SK-N-SH treated with all-trans-retinoic acid at 6 μM for 48 hours (cell line): ENCODE measurements around the gene SPACDR.

Source experiments
- ATAC-seq: fragments of 200-7000 bp; cut with Tn5 transposase; 3 replicates; pipeline ENCODE4 v1.9.1; 2020; ENCODE audit warnings: mild to moderate bottlenecking, moderate library complexity
- BACH2 ChIP-seq: fragments of 250-450 bp; sonication (Bioruptor Pico); IDR thresholded peaks from 2 replicates; pipeline ENCODE4 v1.9.0; 2021; ENCODE audit warnings: mild to moderate bottlenecking, borderline replicate concordance
- CSDC2 ChIP-seq: fragments of 250-450 bp; sonication (Bioruptor Pico); IDR thresholded peaks from 2 replicates; pipeline ENCODE4 v1.5.0; 2020; ENCODE audit warnings: mild to moderate bottlenecking, moderate library complexity
- ESRRG ChIP-seq: fragments of 250-450 bp; sonication (Bioruptor Pico); IDR thresholded peaks from 2 replicates; pipeline ENCODE4 v1.6.1; 2021; ENCODE audit warnings: mild to moderate bottlenecking
- GLIS3 ChIP-seq: fragments of 250-450 bp; sonication (Bioruptor Pico); IDR thresholded peaks from 2 replicates; pipeline ENCODE4 v1.5.0; 2020; ENCODE audit warnings: mild to moderate bottlenecking, moderate library complexity
- ISL1 ChIP-seq: fragments of 250-450 bp; sonication (Bioruptor Pico); IDR thresholded peaks from 2 replicates; pipeline ENCODE4 v2.1.2; 2022; ENCODE audit warnings: mild to moderate bottlenecking, moderate library complexity
- OSR1 ChIP-seq: fragments of 250-450 bp; sonication (Bioruptor Pico); IDR thresholded peaks from 2 replicates; pipeline ENCODE4 v1.8.0; 2022; ENCODE audit warnings: moderate library complexity, mild to moderate bottlenecking, inconsistent platforms
- PATZ1 ChIP-seq: fragments of 250-450 bp; sonication (Bioruptor Pico); IDR thresholded peaks from 2 replicates; pipeline ENCODE4 v1.8.0; 2020; ENCODE audit warnings: mild to moderate bottlenecking, moderate library complexity, borderline replicate concordance
- PPARA ChIP-seq: fragments of 250-450 bp; sonication (Bioruptor Pico); IDR thresholded peaks from 2 replicates; pipeline ENCODE4 v1.5.0; 2020; ENCODE audit warnings: mild to moderate bottlenecking, borderline replicate concordance
- RARB ChIP-seq: fragments of 250-450 bp; sonication (Bioruptor Pico); IDR thresholded peaks from 2 replicates; pipeline ENCODE4 v1.8.0; 2021; ENCODE audit warnings: mild to moderate bottlenecking, moderate library complexity
- SNAI2 ChIP-seq: fragments of 250-450 bp; sonication (Bioruptor Pico); IDR thresholded peaks from 2 replicates; pipeline ENCODE4 v1.5.0; 2020; ENCODE audit warnings: mild to moderate bottlenecking, moderate library complexity
- TCF4 ChIP-seq: fragments of 250-450 bp; sonication (Bioruptor Pico); IDR thresholded peaks from 2 replicates; pipeline ENCODE4 v1.8.0; 2021; ENCODE audit warnings: mild to moderate bottlenecking, moderate library complexity, borderline replicate concordance
- TOX ChIP-seq: fragments of 250-450 bp; sonication (Bioruptor Pico); IDR thresholded peaks from 2 replicates; pipeline ENCODE4 v1.8.0; 2021; ENCODE audit warnings: mild to moderate bottlenecking, moderate library complexity, borderline replicate concordance
- ZC3H10 ChIP-seq: fragments of 250-450 bp; sonication (Bioruptor Pico); IDR thresholded peaks from 2 replicates; pipeline ENCODE4 v1.5.1; 2021; ENCODE audit warnings: mild to moderate bottlenecking, moderate library complexity
- ZFP3 ChIP-seq: fragments of 250-450 bp; sonication (Bioruptor Pico); IDR thresholded peaks from 2 replicates; pipeline ENCODE4 v1.5.0; 2020; ENCODE audit warnings: mild to moderate bottlenecking, moderate library complexity
- ZNF565 ChIP-seq: fragments of 450-650 bp; formaldehyde crosslinking; conservative IDR thresholded peaks from 2 replicates; pipeline ENCODE4 v1.5.0; 2020; ENCODE audit warnings: low read depth, mild to moderate bottlenecking, moderate library complexity
- ZNF70 ChIP-seq: fragments of 450-650 bp; formaldehyde crosslinking; IDR thresholded peaks from 2 replicates; pipeline ENCODE4 v1.5.0; 2020; ENCODE audit warnings: mild to moderate bottlenecking, moderate library complexity
- ZNF8 ChIP-seq: fragments of 450-650 bp; formaldehyde crosslinking; IDR thresholded peaks from 2 replicates; pipeline ENCODE4 v1.5.0; 2020; ENCODE audit warnings: mild to moderate bottlenecking, moderate library complexity
- TF ChIP-seq, protein P1 (sequence below): fragments of 250-450 bp; sonication (Bioruptor Pico); IDR thresholded peaks from 2 replicates; pipeline ENCODE4 v1.5.1; 2020; ENCODE audit warnings: low read depth, mild to moderate bottlenecking, moderate library complexity
- TF ChIP-seq, protein P2 (sequence below): fragments of 250-450 bp; sonication (Bioruptor Pico); IDR thresholded peaks from 2 replicates; pipeline ENCODE4 v1.5.0; 2020; ENCODE audit warnings: mild to moderate bottlenecking, moderate library complexity
- TF ChIP-seq, protein P3 (sequence below): fragments of 250-450 bp; sonication (Bioruptor Pico); IDR thresholded peaks from 2 replicates; pipeline ENCODE4 v1.5.1; 2021; ENCODE audit warnings: mild to moderate bottlenecking, moderate library complexity

Gene SPACDR

DNA sequence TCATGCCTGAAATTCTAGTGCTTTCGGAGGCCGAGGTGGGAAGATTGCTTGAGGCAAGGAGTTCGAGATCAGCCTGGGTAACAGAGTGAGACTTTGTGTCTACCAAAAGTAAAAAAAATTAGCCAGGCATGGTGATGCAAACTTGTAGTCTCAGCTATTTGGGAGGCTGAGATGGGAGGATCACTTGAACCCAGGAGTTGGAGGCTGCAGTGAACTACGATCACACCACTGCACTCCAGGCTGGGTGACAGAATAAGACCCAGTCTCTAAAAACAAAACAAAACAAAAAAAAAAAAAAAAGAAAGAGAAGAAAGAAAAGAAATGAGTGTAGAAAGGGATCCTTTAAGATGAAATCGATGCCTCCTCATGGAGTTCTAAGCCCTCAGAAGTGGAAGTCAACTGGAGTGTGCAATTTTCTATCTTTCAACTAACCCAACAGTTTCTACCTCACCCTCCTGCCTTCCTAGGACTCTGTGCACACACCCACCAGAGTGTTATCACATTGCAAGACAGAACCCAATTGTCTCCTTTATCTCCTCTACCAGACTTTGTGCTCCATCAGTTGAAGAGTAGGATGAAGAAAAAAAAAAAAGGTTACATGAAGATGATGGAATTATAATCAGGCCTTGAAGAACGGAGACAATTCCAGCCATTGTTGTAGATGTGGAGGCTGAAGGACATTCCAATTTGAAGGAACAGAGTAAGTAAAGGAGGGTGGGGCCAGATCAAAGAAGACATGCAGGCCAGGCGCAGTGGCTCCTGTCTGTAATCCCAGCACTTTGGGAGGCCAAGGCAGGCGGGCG, 46.6 kb upstream of the SPACDR start:
- no peak for ATAC-seq
- TF ChIP-seq ISL1 (no peak), OSR1 (CRISPR knock-in tag) (no peak), SNAI2 (no peak), RARB (CRISPR knock-in tag) (no peak), TCF4 (no peak), ZNF8 (CRISPR knock-in tag) (no peak), PATZ1 (CRISPR knock-in tag) (no peak), PPARA (CRISPR knock-in tag) (no peak), TOX (CRISPR knock-in tag) (no peak), BACH2 (CRISPR knock-in tag) (no peak), GLIS3 (CRISPR knock-in tag) (no peak), CSDC2 (CRISPR knock-in tag) (no peak), ZFP3 (CRISPR knock-in tag) (no peak), ZC3H10 (no peak), ZNF70 (CRISPR knock-in tag) (no peak)
- TF ChIP-seq, protein P1, sequence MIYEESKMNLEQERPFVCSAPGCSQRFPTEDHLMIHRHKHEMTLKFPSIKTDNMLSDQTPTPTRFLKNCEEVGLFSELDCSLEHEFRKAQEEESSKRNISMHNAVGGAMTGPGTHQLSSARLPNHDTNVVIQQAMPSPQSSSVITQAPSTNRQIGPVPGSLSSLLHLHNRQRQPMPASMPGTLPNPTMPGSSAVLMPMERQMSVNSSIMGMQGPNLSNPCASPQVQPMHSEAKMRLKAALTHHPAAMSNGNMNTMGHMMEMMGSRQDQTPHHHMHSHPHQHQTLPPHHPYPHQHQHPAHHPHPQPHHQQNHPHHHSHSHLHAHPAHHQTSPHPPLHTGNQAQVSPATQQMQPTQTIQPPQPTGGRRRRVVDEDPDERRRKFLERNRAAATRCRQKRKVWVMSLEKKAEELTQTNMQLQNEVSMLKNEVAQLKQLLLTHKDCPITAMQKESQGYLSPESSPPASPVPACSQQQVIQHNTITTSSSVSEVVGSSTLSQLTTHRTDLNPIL (CRISPR knock-in tag) = no peak
- TF ChIP-seq, all 23 proteins: peak for 0

DNA sequence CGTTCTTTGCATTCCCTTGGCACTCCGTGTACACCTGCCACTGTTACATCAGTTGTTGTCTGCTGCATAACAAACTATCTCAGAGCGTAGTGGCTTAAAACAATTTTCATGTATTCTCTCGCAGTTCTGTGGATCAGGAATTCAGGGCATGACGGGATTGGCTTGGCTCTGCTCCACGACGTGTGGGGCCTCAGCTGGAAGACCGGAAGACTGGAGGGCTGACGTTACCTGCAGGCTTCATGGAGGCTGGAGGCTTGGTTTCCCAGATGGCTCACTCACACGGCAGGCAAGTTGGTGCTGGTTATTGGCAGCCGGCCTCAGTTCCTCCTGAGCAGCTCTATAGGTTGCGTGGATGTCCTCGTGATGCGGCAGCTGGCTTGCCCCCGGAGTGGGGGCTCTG, 45.2 kb upstream of the SPACDR start:
- TF ChIP-seq RARB (CRISPR knock-in tag) = no peak
- TF ChIP-seq, protein P2, sequence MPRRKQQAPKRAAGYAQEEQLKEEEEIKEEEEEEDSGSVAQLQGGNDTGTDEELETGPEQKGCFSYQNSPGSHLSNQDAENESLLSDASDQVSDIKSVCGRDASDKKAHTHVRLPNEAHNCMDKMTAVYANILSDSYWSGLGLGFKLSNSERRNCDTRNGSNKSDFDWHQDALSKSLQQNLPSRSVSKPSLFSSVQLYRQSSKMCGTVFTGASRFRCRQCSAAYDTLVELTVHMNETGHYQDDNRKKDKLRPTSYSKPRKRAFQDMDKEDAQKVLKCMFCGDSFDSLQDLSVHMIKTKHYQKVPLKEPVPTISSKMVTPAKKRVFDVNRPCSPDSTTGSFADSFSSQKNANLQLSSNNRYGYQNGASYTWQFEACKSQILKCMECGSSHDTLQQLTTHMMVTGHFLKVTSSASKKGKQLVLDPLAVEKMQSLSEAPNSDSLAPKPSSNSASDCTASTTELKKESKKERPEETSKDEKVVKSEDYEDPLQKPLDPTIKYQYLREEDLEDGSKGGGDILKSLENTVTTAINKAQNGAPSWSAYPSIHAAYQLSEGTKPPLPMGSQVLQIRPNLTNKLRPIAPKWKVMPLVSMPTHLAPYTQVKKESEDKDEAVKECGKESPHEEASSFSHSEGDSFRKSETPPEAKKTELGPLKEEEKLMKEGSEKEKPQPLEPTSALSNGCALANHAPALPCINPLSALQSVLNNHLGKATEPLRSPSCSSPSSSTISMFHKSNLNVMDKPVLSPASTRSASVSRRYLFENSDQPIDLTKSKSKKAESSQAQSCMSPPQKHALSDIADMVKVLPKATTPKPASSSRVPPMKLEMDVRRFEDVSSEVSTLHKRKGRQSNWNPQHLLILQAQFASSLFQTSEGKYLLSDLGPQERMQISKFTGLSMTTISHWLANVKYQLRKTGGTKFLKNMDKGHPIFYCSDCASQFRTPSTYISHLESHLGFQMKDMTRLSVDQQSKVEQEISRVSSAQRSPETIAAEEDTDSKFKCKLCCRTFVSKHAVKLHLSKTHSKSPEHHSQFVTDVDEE = no peak
- TF ChIP-seq ZNF8 (CRISPR knock-in tag) = no peak
- no peak for TF ChIP-seq SNAI2
- TF ChIP-seq ZNF565 (CRISPR knock-in tag) = no peak
- no peak for TF ChIP-seq ZC3H10
- no peak for TF ChIP-seq ESRRG (CRISPR knock-in tag)
- no peak for TF ChIP-seq ISL1
- no peak for ATAC-seq

DNA sequence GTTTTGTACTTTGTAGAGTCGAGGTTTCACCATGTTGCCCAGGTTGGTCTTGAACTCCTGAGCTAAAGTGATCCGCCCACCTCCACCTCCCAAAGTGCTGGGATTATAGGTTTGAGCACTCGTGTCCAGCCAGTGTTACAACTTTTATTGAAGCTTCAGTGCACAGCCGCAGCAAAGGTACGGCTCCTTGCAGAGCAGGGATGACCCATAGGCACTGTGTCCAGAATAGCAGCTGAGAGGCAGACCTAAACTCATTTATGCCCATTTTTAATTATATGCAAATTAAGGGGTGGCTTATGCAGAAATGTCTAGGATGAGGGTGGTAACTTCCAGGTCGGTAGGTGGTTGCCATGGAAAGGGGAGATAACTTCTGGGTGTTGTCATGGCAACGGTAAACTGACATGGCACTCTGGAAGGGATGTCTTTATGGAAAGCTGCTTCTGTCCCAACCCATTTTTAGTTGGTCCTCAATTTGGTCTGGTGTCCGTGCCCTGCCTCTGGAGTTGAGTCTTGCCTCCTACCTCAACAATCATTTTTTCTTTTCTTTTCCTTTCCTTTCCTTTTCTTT, 42.4 kb upstream of the SPACDR start:
- ATAC-seq = peak; percentile 21; the same call in 1 of the 3 replicates
- TF ChIP-seq ZC3H10 (no peak), RARB (CRISPR knock-in tag) (no peak), ZFP3 (CRISPR knock-in tag) (no peak), TCF4 (no peak), CSDC2 (CRISPR knock-in tag) (no peak), GLIS3 (CRISPR knock-in tag) (no peak), ISL1 (no peak), ZNF565 (CRISPR knock-in tag) (no peak), BACH2 (CRISPR knock-in tag) (no peak)
- TF ChIP-seq, protein P3, sequence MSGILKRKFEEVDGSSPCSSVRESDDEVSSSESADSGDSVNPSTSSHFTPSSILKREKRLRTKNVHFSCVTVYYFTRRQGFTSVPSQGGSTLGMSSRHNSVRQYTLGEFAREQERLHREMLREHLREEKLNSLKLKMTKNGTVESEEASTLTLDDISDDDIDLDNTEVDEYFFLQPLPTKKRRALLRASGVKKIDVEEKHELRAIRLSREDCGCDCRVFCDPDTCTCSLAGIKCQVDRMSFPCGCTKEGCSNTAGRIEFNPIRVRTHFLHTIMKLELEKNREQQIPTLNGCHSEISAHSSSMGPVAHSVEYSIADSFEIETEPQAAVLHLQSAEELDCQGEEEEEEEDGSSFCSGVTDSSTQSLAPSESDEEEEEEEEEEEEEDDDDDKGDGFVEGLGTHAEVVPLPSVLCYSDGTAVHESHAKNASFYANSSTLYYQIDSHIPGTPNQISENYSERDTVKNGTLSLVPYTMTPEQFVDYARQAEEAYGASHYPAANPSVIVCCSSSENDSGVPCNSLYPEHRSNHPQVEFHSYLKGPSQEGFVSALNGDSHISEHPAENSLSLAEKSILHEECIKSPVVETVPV (CRISPR knock-in tag) = no peak
- TF ChIP-seq, protein P1 (CRISPR knock-in tag) = no peak
